Activated naive CD4-positive, alpha-beta T cell treated with anti-CD3 and anti-CD28 coated beads, Interleukin-2, amount 50 U/mL, for 72 hours (primary cell): ENCODE data around the gene PLEKHA7. TPM values are rescaled to one million over a fixed set of nuclear protein-coding genes. Genes with fewer than 3 reads are reported as not detected.

Experiments used
- ATAC-seq, 2 donors: fragments of 150-1000 bp; cut with Tn5 transposase; 2 replicates each; pipeline ENCODE4 v1.10.0; 2021; ENCODE audit warnings: mild to moderate bottlenecking in 2 of 2, moderate library complexity in 2 of 2
- DNase-seq, 2 donors: peaks; one replicate each; pipeline ENCODE4 v3.0.0; 2021 to 2022; ENCODE audit warnings: low spot score in 2 of 2
- H3K27ac Mint-ChIP-seq, 2 donors: one replicate each; pipeline ENCODE4 v1.8.0; 2022; ENCODE audit warnings: mild to moderate bottlenecking in 2 of 2, mixed read lengths in 2 of 2
- H3K36me3 Mint-ChIP-seq, 2 donors: one replicate each; pipeline ENCODE4 v1.8.0; 2022; ENCODE audit warnings: mixed read lengths in 2 of 2
- H3K9me3 Mint-ChIP-seq, 2 donors: one replicate each; pipeline ENCODE4 v1.8.0; 2022; ENCODE audit warnings: mixed read lengths in 2 of 2
- total RNA-seq, 2 donors: library from RNA; stranded (reverse); gene quantifications; one replicate each; pipeline ENCODE4 v1.2.3, GENCODE V29; 2022

Gene PLEKHA7
- total RNA-seq, 2 donors from 2014 or later, result 3.6 to 5.7 TPM

DNA sequence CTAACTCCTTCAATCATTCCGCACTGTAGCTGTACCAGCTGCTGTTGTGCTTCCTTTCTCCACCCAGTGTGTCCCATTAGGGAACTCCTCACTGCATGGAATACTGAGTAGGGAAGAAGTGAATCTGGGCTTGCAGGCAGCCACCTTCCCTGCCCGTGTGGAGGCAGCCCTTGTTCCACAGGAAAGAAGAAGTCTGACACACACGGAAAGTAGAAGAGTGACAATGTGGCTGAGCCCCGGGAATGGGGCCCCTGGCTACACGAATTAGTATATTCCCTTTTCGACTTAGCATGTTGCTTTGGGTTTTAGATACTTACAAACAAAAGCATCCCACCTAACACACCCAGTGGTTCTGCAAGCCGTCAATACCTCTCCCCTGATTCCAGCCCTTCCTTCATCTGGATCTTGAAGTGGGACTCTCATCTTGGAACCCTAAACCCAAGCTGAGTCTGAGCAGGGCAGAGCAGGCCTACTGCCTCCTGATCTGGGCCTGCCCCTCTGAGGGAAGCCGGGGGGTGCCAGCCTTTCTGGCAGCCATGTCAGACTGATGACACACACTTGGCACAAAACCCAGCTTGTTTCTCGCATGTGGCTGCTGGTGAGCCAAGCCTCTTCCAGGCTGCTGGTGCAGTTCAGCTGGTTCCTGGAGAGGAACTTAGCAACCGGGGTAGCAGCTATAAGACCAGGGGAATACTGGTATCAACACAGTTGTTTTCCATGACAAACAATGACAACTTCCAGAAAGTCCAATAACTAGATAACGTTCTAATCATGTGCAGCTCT is 204.1 kb downstream of the PLEKHA7 start:
- DNase-seq (no peak), ATAC-seq (no peak)
- Mint-ChIP-seq H3K27ac (no peak overlapping the region), H3K36me3 (no peaks in the 10 kb centered on the region), H3K9me3 (no peaks in the 10 kb centered on the region)

GRCh38 chr11:16807306-16807705 is 206.9 kb downstream of the PLEKHA7 start:
- Mint-ChIP-seq H3K27ac (no peak overlapping the region), H3K36me3 (no peaks in the 10 kb centered on the region), H3K9me3 (no peaks in the 10 kb centered on the region)
- DNase-seq (no peak), ATAC-seq (no peak)

- no peak overlapping the region for H3K27ac Mint-ChIP-seq
- no peaks in the 10 kb centered on the region for H3K9me3 Mint-ChIP-seq
- DNase-seq, result no peak
- no peaks in the 10 kb centered on the region for H3K36me3 Mint-ChIP-seq
- no peak for ATAC-seq
Observed at GRCh38 chr11:16806791-16807190, 207.4 kb downstream of the PLEKHA7 start.

DNA sequence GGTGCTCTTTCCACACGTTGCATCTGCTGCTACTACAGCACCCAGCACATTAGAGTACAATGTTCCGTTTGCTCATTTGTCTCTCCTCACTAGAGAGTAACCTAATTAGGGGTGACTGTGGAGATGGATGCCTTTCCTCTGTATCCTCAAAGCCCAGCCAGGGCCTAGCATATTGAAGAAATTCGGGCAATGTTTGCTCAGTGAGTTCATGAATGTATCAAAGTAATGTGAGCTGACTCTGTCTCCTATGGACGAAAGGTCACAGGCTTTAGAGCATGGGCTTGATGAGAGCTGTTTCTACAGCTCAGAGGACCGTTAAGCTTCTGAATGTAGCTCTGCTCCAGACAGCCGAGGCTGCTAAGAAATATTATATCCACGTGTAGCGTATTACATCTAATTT is 208.3 kb downstream of the PLEKHA7 start:
- Mint-ChIP-seq H3K36me3 (no peaks in the 10 kb centered on the region), H3K27ac (no peak overlapping the region), H3K9me3 (no peaks in the 10 kb centered on the region)
- DNase-seq (no peak), ATAC-seq (no peak)

DNA sequence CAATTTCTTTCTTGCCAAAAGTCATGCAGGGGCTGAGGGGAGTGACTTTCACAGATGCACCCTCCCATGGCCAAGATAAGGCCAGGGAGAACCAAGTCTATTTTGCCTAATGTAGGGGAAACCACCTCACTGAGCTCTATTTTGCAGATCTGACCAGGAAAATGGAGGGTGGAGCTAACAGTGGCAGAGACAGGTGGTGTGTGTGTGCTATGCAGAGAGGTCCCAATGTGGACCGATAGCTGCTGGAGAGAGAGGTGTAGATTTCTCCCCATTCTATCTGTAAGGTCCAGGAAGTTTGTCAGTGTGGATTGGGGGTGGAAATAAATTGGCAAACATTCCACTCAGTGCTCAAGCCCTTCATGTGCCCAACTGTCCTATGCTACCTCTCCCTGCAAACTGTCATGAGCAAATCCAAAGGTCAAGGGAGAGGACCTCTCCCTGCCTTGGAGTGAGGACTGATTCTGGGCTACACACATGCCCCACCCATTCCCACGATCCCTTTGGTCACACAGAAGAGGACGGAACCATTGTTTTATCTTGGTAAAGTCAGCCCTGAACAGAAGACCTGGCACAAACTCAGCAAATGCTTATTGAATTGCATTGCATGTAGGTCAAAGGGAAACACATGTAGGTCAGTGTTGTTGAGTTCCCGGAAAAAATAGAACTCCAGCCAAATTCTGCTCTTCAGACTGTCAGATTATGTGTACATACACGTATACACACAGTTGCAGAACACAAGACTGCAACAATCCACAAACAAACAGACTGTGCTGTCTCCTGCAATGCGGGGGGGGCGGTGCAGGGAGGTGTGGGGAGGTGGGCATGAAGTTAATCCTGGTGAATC is 209.9 kb downstream of the PLEKHA7 start:
- no peak for ATAC-seq
- Mint-ChIP-seq H3K36me3 (no peaks in the 10 kb centered on the region), H3K9me3 (no peaks in the 10 kb centered on the region), H3K27ac (no peak overlapping the region)
- no peak for DNase-seq

DNA sequence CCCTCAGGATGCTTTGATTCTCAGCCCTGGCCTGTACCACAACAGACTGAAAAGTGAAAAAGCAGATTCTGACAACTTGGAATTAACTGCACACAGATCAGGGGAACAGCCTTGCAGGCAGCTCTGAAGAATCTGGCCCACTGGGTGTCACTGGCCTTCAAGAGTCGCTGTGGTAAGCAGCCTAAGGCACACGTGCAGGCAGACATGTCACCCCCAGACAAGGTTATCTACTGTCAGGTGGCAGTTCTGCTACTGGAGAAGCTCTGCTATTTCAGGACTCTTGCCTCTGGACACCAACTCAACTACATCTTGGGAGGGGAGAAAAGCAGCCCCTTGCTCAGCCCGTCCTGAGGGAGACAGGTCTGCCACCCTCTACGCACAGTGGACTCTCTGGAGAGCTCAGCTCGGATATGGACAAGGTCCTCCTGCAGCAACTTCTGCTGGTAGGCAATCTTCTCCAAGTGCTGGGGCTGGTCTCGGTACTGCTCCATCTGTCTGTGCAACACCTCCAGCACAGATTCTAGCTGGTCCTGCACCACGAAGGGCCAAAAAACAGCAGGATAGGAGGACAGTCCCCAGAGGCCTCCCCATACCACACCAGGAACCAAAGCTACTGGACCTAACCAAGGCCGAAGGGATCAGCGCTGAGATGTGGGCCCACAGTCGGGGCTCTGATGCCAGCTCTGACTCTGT is 212.8 kb downstream of the PLEKHA7 start:
- Mint-ChIP-seq H3K9me3 (no peaks in the 10 kb centered on the region), H3K36me3 (no peaks in the 10 kb centered on the region), H3K27ac (no peak overlapping the region)
- DNase-seq, result no peak
- ATAC-seq, result no peak

DNA sequence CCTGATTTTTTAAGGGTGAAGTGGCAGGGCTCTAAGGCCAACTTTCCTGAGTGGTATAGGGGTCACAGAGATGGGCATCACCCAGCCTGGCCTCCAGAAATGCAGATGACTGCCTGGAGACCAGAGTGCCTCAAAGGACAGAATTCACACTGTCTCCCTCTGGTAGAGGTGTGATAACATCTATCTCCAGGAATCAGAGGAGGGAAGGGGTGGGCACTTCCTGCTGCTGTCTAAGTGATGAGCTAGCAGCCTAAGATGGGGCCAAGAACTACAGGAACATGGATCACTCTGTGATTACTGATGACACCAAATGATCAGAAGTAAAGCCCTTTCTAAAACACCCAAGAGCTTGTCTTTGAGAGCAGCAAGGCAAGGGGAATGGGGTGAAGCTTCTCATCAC is 213.8 kb downstream of the PLEKHA7 start:
- H3K9me3 Mint-ChIP-seq, result no peaks in the 10 kb centered on the region
- no peak for ATAC-seq
- no peak for DNase-seq
- H3K27ac Mint-ChIP-seq, result no peak overlapping the region
- H3K36me3 Mint-ChIP-seq, result no peaks in the 10 kb centered on the region

DNA sequence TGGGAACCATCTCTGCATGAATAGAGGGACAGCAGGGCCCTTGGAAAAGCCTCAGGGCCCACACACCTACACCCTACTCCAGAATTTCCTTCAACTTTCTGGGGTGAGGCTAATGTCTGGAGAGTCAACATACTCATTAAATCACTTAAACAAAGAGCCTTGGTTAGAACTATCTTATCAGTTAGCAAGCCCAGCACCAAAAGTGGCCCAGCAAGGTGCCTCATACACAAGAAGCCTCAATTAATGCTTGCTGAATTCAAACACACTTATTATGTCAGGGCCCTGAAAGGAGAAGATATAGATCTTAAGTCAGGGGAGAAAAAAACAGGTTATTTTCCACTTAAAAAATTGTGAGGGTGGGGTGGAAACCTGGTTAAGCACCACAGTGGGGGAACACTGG is 214.3 kb downstream of the PLEKHA7 start:
- no peaks in the 10 kb centered on the region for H3K36me3 Mint-ChIP-seq
- H3K9me3 Mint-ChIP-seq, result no peaks in the 10 kb centered on the region
- H3K27ac Mint-ChIP-seq, result peak overlapping the region in 1 of 2 donors; percentile 11
- DNase-seq (peak in 1 of 2 donors; percentile 16), ATAC-seq (no peak)

GRCh38 chr11:16799221-16799620 is 215.0 kb downstream of the PLEKHA7 start:
- DNase-seq (no peak), ATAC-seq (no peak)
- Mint-ChIP-seq H3K36me3 (no peaks in the 10 kb centered on the region), H3K27ac (no peak overlapping the region), H3K9me3 (no peaks in the 10 kb centered on the region)

DNA sequence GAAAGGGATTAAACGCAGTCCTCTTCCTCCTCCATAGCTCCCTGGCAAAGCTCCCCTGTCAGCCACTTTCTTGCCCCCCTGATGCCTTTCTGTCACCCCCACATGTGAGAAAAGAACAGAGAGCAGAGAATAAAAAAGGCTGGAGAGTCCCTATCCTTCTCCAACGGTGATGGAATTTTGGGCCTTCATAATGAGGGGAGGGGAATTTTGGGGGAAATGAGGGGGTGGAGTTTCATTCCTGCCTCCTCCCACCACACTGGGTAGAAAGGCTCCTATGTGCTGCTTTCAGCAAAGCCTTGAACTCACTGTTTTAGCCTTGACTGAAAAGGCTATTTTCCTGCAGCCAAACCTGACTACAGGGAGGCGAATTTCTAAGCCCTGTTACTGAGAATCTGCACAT is 216.4 kb downstream of the PLEKHA7 start:
- no peaks in the 10 kb centered on the region for H3K9me3 Mint-ChIP-seq
- ATAC-seq, result no peak
- DNase-seq, result no peak
- H3K27ac Mint-ChIP-seq, result peak overlapping the region in 1 of 2 donors; percentile 19
- no peaks in the 10 kb centered on the region for H3K36me3 Mint-ChIP-seq

- ATAC-seq, result no peak
- Mint-ChIP-seq H3K36me3 (no peaks in the 10 kb centered on the region), H3K9me3 (no peaks in the 10 kb centered on the region), H3K27ac (no peak overlapping the region)
- DNase-seq, result no peak
Observed at GRCh38 chr11:16796311-16796710, 217.9 kb downstream of the PLEKHA7 start.

DNA sequence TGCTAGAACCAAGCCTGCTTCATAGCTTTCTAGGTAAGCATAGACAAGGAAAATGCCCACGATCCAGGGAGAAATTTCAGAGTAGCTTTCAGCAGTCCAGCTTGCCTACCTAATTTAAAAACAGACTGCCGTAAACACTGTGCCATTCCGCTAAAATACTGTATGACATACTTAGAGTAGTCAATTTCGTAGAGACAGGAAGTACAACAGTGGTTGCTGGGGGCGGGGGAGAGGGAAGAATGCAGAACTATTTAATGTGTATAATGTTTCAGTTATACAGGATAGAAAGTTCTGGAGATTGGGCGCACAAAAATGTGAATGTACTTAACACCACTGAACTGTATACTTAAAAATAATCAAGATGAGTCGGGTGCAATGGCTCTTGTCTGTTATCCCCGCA is 219.1 kb downstream of the PLEKHA7 start:
- DNase-seq (no peak), ATAC-seq (no peak)
- Mint-ChIP-seq H3K9me3 (no peaks in the 10 kb centered on the region), H3K36me3 (no peaks in the 10 kb centered on the region), H3K27ac (peak overlapping the region in 1 of 2 donors; percentile 22)

GRCh38 chr11:16794047-16794818 is 220.0 kb downstream of the PLEKHA7 start:
- DNase-seq (no peak), ATAC-seq (no peak)
- Mint-ChIP-seq H3K9me3 (no peaks in the 10 kb centered on the region), H3K27ac (no peak overlapping the region), H3K36me3 (no peaks in the 10 kb centered on the region)

GRCh38 chr11:16793511-16793910 is 220.7 kb downstream of the PLEKHA7 start:
- Mint-ChIP-seq H3K9me3 (no peaks in the 10 kb centered on the region), H3K27ac (no peak overlapping the region)
- DNase-seq, result no peak

GRCh38 chr11:16793009-16793408 is 221.2 kb downstream of the PLEKHA7 start:
- DNase-seq, result no peak
- Mint-ChIP-seq H3K27ac (no peak overlapping the region), H3K36me3 (no peaks in the 10 kb centered on the region), H3K9me3 (no peaks in the 10 kb centered on the region)
- ATAC-seq, result no peak

More at GRCh38 chr11:16793511-16793910, 220.7 kb downstream of the PLEKHA7 start:
- H3K36me3 Mint-ChIP-seq, result no peaks in the 10 kb centered on the region
- ATAC-seq, result no peak

- Mint-ChIP-seq H3K27ac (no peak overlapping the region), H3K36me3 (no peaks in the 10 kb centered on the region), H3K9me3 (no peaks in the 10 kb centered on the region)
- DNase-seq (no peak), ATAC-seq (no peak)
Observed at GRCh38 chr11:16792426-16792825, 221.8 kb downstream of the PLEKHA7 start.
